Activated T-helper 9 cell treated with anti-CD3 and anti-CD28 coated beads, Interleukin-2, amount 50 U/mL, for 16 hours (primary cell): ENCODE measurements around the gene LHPP.
"Not testable (repeated sequence)": the region's sequence is repeated elsewhere in the genome, so short reads cannot be mapped to it uniquely, and the experiment has no call there.

ENCODE experiments used
- DNase-seq: peaks from one replicate; pipeline ENCODE4 v3.0.0-alpha.2; 2020; ENCODE audit warnings: low read depth

Gene LHPP

GRCh38 chr10:124461642-124462347 lies at the start of gene LHPP:
TSS of gene LHPP (plus strand) at chr10:124461823. CDS start at chr10:124461863, 40 bp downstream.
- peak; percentile 79 for DNase-seq

GRCh38 chr10:124414076-124414475 lies 47.5 kb upstream of the LHPP start:
- DNase-seq, result no peak

GRCh38 chr10:124415210-124415609 lies 46.4 kb upstream of the LHPP start:
- DNase-seq, result no peak

DNA sequence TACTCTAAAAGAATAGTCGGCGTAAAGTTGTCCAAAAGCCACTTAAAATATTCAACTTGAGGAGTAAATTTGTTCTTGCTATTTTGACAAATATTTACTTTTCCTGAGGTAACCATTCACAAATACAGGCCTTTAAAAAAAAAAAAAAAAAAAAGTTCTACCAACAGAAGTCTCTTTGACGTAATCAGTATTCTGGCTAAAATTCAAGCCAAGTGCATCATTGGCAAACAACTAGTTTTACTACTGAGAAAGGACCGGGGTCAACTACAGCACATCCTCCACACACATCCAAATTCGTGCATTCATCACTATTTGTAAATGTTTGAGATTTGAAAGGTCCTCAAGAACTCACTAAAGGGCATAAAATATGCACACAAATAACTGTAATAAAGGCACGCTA lies 44.9 kb upstream of the LHPP start:
- DNase-seq, result no peak

DNA sequence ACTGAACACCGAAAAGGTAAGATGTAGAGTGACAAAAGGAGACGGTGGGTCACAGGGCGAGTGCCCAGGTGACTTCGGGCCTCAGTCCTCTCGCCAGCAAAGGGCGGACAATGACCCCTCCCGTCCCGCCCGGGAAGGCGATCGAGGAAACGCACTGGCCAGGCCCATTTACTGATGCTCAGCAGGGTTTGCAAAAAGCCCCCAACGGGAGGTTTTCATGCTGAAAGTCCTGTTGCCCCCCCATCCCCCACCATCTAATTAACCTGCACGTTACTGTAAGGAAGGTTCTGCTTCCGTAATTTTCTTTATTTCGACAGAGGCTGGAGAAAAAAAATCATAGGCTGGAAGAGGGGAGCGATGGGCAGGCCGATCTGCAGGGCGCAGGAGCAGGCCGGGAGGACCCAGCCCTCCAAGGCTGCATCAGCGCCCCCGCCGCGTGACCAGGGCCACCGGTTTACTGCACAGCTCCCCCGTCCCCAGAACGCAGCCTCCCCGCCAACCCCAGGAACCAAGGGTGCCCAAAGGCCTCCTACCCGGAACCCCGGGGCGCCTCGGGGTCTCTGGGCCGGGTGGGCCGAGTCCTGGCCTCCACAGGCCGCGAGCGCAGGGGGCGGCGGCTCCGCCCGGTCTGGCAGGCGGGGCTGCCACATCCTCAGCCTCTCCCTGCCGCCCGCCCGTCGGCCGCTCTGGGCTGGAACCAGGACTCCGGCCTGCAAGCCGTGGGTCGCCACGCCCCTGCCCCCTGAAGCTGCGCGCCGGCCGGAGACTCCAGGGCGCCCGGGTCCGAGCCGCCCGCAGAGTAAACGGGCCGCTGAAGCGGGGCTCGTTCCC lies 43.5 kb upstream of the LHPP start:
- peak; percentile 26 for DNase-seq

DNA sequence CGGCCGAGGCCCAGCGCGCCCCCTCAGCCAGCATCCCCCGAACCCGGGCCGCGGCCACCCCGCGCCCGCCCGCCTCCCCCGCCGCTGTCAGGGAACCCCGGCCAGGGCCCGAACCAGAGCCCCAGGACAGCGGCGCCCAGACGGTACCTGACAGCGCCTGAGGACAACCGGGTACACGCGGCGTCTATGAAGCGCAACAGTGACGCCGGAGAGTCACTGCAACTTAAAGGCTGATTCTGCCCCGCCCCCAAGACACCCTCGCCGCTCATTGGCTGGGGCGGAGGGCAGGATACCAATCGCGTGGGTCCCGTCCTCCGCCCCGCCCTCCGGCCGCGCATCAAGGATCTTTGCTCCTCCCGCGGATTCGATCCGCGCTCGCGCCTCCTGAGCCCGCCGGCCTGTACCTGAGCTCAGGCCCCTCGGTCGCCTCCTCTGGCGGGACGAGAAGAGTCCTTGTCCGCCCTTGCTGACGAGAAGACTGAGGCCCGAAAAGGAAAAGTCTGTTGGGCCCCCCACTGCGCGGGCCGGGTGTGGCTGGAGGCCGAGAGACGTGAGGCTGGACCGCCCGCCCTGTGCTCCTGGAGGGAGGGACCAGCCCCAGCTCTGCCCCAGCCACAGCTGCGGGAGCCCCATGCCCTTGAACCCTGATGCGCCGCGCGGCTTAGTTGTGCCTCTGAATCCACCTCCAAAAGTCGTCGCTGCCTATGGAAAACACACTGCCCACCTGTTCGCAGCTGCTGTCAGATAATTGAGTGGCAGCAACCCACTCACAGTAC lies 42.7 kb upstream of the LHPP start, which contains the start of gene OAT:
Gene OAT, minus strand, starts transcription at position 198 of the 776 bp plus-strand sequence. CDS start 6,752 bp downstream, outside the sequence.
- DNase-seq, result peak; percentile 95

GRCh38 chr10:124419635-124420034 lies 42.0 kb upstream of the LHPP start:
- no peak for DNase-seq

DNA sequence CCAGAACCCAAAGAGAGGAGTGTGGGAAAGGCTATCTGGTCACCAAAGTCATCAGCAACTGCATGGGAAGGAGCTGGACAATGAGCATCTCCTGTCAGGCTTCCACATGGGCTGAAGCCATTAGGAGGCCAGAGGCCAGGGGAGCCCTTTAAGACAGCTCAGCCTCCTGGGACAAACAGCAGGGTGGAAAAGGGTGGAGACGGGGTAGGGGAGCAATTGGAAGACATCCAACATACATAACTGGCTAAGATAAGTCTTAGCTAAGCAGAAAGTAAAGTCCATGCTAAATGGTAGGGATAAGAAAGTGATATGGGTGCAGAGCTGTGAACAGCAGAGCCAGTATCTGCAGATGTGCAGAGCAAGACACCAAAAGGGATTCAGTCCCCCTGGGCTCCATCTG lies 41.4 kb upstream of the LHPP start:
- DNase-seq, result no peak

DNA sequence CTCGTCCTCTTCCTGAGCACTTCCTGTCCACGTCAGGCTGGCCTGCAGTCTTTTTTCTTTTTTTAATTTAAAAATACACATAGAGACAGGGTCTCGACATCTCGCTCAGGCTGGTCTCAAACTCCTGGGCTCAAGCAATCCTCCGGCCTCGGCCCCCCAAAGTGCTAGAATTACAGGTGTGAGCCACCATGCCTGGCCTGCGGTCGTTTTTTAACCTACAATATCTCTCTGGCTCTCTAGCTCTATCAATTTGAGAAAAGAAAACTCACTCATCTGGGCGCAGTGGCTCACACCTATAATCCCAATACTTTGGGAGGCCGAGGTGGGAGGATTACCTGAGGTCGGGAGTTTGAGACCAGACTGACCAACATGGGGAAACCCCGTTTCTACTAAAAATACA lies 38.9 kb upstream of the LHPP start:
- no peak for DNase-seq

GRCh38 chr10:124423813-124424212 lies 37.8 kb upstream of the LHPP start:
- DNase-seq, result no peak

GRCh38 chr10:124425227-124425962 lies 36.2 kb upstream of the LHPP start:
- DNase-seq, result no peak

- DNase-seq, result no peak
These were observed 33.3 kb upstream of the LHPP start for GRCh38 chr10:124428207-124428777.

DNA sequence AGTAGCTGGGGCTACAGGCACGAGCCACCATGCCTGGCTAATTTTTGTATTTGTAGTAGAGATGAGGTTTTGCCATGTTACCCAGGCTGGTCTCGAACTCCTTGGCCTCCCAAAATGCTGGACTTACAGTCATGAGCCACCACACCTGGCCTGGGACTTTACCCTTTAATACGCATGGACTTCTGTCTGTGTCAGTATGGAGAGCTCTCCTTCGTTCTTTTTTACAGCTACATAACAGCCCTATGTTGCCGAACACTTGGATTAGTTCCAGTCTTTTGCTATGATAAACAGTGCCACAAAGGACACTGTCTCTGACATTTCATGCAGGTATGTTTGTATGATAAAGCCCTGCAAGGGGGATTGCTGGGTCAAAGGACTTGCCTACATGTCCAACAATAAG lies 32.0 kb upstream of the LHPP start:
- DNase-seq, result no peak

GRCh38 chr10:124430077-124430476 lies 31.5 kb upstream of the LHPP start:
- no peak for DNase-seq

GRCh38 chr10:124433461-124433860 lies 28.2 kb upstream of the LHPP start:
- DNase-seq, result no peak

GRCh38 chr10:124435683-124436082 lies 25.9 kb upstream of the LHPP start:
- not testable (repeated sequence) for DNase-seq

GRCh38 chr10:124436191-124436638 lies 25.4 kb upstream of the LHPP start:
- no peak for DNase-seq

DNA sequence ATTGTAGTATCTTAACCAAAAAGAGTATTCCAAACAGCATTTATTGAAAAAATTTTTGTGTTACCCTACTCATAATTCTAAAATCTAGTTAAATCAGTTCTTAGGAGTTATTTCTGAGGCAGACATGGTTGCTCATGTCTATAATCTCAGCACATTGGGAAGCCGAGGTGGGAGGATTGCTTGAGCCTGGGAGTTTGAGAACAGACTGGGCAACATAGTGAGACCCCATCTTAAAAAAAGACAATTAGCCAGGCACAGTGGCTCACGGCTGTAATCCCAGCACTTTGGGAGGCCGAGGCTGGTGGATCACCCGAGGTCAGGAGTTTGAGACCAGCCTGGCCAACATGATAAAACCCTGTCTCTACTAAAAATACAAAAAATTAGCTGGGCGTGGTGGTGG lies 19.9 kb upstream of the LHPP start:
- not testable (repeated sequence) for DNase-seq

DNA sequence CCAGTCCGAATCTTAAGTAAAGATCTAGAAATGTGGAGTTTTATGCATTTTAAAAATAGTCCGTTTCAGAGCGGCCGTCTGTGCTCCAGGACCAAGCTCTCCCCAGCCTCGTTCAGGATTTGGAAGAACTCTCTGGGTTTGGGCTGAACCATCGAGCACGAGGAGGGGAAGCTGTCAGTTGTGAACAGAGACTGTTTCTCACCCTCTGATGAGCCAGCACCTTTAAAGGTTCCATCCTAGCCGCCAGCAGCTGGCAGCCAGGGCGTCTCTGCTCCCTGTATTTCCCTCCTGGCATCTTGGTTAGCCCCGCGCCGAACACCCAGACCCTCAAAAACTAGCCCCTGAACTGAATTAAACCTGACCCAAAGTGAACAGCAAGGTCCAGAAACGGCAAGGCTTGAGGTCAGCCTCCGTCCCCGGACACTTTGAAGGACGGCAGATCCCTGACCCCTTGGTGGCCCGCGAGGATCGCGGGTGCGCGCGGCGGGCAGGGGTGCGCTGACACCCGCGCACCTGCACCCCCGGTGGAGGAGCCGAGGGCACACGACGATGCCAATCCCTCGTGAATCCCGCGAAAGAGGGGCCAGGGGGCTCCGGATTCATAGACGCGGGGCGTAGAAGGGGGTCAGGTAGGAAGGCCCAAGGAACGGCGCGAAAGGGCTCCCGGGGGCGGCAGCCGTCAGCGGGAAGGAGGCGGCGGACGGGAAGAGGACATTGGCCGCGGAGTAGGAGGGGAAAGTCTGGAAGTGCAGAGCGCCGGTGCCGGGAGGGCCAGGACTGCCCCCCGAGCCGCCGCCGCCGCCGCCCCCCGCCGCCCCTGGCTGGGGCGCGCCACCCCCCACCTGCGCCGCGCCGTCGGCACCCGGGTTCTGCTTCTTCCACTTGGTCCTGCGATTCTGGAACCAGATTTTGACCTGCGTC lies 14.5 kb upstream of the LHPP start:
- DNase-seq, result no peak

DNA sequence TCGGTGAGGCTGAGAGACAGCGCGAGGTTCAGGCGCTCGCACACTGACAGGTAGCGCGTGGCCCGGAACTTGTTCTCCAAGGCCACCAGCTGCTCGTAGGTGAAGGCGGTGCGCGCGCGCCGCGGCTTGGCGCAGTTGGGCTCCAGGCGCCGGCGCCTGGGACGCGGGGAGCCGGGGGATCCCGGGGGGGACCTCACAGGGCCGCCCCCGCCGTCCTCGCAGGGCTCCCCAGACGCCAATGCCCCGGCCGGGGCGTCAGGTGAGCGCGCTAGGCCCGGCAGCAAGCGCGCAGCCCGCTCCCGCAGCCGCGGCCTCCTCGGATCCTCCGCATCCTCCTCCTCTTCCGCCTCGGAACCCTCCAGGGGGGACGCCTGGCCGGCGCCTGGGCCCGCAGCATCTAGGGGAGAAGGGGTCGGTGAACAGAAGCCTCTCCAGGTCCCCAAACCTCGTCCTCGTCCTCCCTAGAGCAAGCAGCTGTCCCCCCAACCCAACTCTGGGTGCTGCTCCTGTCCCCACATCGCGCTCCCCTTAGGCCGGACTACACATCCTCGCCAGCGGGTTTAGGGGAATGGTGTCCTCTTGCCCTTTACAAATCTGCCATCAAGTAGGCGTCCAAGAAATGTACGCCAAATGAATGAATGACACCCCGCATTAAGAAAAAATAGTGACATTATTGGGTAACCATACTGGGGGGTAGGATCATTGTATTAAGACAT lies 13.7 kb upstream of the LHPP start:
- DNase-seq, result no peak
